HEK293 (cell line): ENCODE data around the gene PPIP5K2.

ENCODE experiments used
- CTCF ChIA-PET: fragments of 350-600 bp; formaldehyde crosslinking; extraction: SDS; loops from one replicate; lab custom pipeline; 2021; ENCODE audit warnings: antibody characterized with exemption; lab: Yijun Ruan, JAX
- POLR2A ChIA-PET: fragments of 300-600 bp; formaldehyde crosslinking; extraction: SDS; loops from one replicate; lab custom pipeline; 2020; ENCODE audit warnings: antibody characterized with exemption, inconsistent platforms; lab: Yijun Ruan, JAX
- H3K27ac ChIP-seq: fragments of 200-500 bp; sonication (Bioruptor generic); 2 replicates; pipeline ENCODE4 v1.5.1; 2014; ENCODE audit warnings: low read depth, low read length, control low read depth, inconsistent platforms; ENCODE audit errors: extremely low read depth
- H3K36me3 ChIP-seq, 2 experiments: fragments of 200-500 bp in 1 of 2; sonication (Bioruptor generic) in 1 of 2; 1 replicate in 1 of 2; 2 replicates in 1 of 2; pipeline ENCODE4 v1.5.1; 2014 to 2017; ENCODE audit warnings: inconsistent platforms in 2 of 2, low read length in 2 of 2; ENCODE audit not compliant: control insufficient read depth in 2 of 2, insufficient read depth in 1 of 2
- H3K4me1 ChIP-seq: fragments of 200-500 bp; sonication (Bioruptor generic); 2 replicates; pipeline ENCODE4 v1.5.1; 2014; ENCODE audit warnings: mild to moderate bottlenecking, low read length, inconsistent platforms; ENCODE audit not compliant: control insufficient read depth, insufficient read depth
- H3K4me3 ChIP-seq: 2 replicates; pipeline ENCODE4 v1.5.1; 2011; ENCODE audit warnings: low read depth, mild to moderate bottlenecking, control low read depth, low read length, moderate library complexity
- H3K9me3 ChIP-seq: fragments of 200-500 bp; sonication (Bioruptor generic); 2 replicates; pipeline ENCODE4 v1.5.1; 2014; ENCODE audit warnings: low read depth, low read length, inconsistent platforms; ENCODE audit not compliant: control insufficient read depth, insufficient read depth
- BCL11A ChIP-seq: fragments of 450-650 bp; formaldehyde crosslinking; IDR thresholded peaks from 2 replicates; pipeline ENCODE4 v1.5.1; 2016; ENCODE audit warnings: low read depth, missing biosample characterization, missing genetic modification characterization
- GFI1B ChIP-seq: fragments of 450-650 bp; formaldehyde crosslinking; IDR thresholded peaks from 2 replicates; pipeline ENCODE4 v1.5.1; 2016; ENCODE audit warnings: missing biosample characterization, missing genetic modification characterization
- GLI2 ChIP-seq: fragments of 450-650 bp; formaldehyde crosslinking; IDR thresholded peaks from 2 replicates; pipeline ENCODE4; 2017; ENCODE audit warnings: missing biosample characterization, missing genetic modification characterization, low read depth, borderline replicate concordance
- KLF8 ChIP-seq: fragments of 450-650 bp; formaldehyde crosslinking; IDR thresholded peaks from 2 replicates; pipeline ENCODE4 v1.5.1; 2016; ENCODE audit warnings: missing biosample characterization, missing genetic modification characterization
- SALL2 ChIP-seq: fragments of 450-650 bp; formaldehyde crosslinking; IDR thresholded peaks from 2 replicates; pipeline ENCODE4 v1.5.0; 2017; ENCODE audit warnings: missing biosample characterization, mild to moderate bottlenecking, missing genetic modification characterization, borderline replicate concordance
- SCRT1 ChIP-seq: fragments of 450-650 bp; formaldehyde crosslinking; IDR thresholded peaks from 2 replicates; pipeline ENCODE4 v1.5.1; 2016; ENCODE audit warnings: missing biosample characterization, missing genetic modification characterization, borderline replicate concordance
- ZNF121 ChIP-seq: fragments of 450-650 bp; formaldehyde crosslinking; IDR thresholded peaks from 2 replicates; pipeline ENCODE4 v1.5.1; 2016; ENCODE audit warnings: missing biosample characterization, missing genetic modification characterization
- ZNF2 ChIP-seq: fragments of 450-650 bp; formaldehyde crosslinking; IDR thresholded peaks from 2 replicates; pipeline ENCODE4 v1.5.1; 2016; ENCODE audit warnings: missing biosample characterization, missing genetic modification characterization
- ZNF311 ChIP-seq: fragments of 450-650 bp; formaldehyde crosslinking; IDR thresholded peaks from 2 replicates; pipeline ENCODE4 v1.5.1; 2017; ENCODE audit warnings: missing biosample characterization, missing genetic modification characterization, borderline replicate concordance
- ZNF423 ChIP-seq: fragments of 450-650 bp; formaldehyde crosslinking; IDR thresholded peaks from 2 replicates; pipeline ENCODE4 v1.5.1; 2016; ENCODE audit warnings: missing biosample characterization, missing genetic modification characterization
- ZNF548 ChIP-seq: fragments of 450-650 bp; formaldehyde crosslinking; IDR thresholded peaks from 2 replicates; pipeline ENCODE4 v1.5.1; 2016; ENCODE audit warnings: missing biosample characterization, missing genetic modification characterization
- ZNF549 ChIP-seq: fragments of 450-650 bp; IDR thresholded peaks from 2 replicates; pipeline ENCODE4 v1.5.1; 2018; ENCODE audit warnings: missing biosample characterization, missing genetic modification characterization, mild to moderate bottlenecking, inconsistent platforms, moderate library complexity
- ZNF555 ChIP-seq: fragments of 450-650 bp; formaldehyde crosslinking; conservative IDR thresholded peaks from 2 replicates; pipeline ENCODE4 v1.5.1; 2017; ENCODE audit warnings: missing biosample characterization, mild to moderate bottlenecking, missing genetic modification characterization, inconsistent platforms
- ZNF768 ChIP-seq: fragments of 450-650 bp; formaldehyde crosslinking; IDR thresholded peaks from 2 replicates; pipeline ENCODE4 v1.5.1; 2018; ENCODE audit warnings: missing biosample characterization, mild to moderate bottlenecking, missing genetic modification characterization
- ZNF777 ChIP-seq: fragments of 450-650 bp; formaldehyde crosslinking; IDR thresholded peaks from 2 replicates; pipeline ENCODE4 v1.5.1; 2017; ENCODE audit warnings: missing biosample characterization, missing genetic modification characterization, borderline replicate concordance
- ZNF791 ChIP-seq: fragments of 450-650 bp; formaldehyde crosslinking; IDR thresholded peaks from 2 replicates; pipeline ENCODE4 v1.5.1; 2016; ENCODE audit warnings: missing biosample characterization, missing genetic modification characterization
- TF ChIP-seq, protein P1 (sequence below): fragments of 450-650 bp; IDR thresholded peaks from 2 replicates; pipeline ENCODE4 v1.5.1; 2018; ENCODE audit warnings: missing biosample characterization, missing genetic modification characterization
- TF ChIP-seq, protein P2 (sequence below): fragments of 450-650 bp; formaldehyde crosslinking; IDR thresholded peaks from 2 replicates; pipeline ENCODE4 v1.5.1; 2017; ENCODE audit warnings: missing biosample characterization, missing genetic modification characterization
- TF ChIP-seq, protein P3 (sequence below): fragments of 450-650 bp; formaldehyde crosslinking; IDR thresholded peaks from 2 replicates; pipeline ENCODE4 v1.5.1; 2017; ENCODE audit warnings: missing biosample characterization, missing genetic modification characterization
- TF ChIP-seq, protein P4 (sequence below): fragments of 450-650 bp; formaldehyde crosslinking; IDR thresholded peaks from 2 replicates; pipeline ENCODE4 v1.5.1; 2017; ENCODE audit warnings: missing biosample characterization, missing genetic modification characterization
- TF ChIP-seq, protein P5 (sequence below): fragments of 450-650 bp; IDR thresholded peaks from 2 replicates; pipeline ENCODE4 v1.5.1; 2018; ENCODE audit warnings: missing biosample characterization, mild to moderate bottlenecking, missing genetic modification characterization
- TF ChIP-seq, protein P6 (sequence below): fragments of 450-650 bp; formaldehyde crosslinking; IDR thresholded peaks from 2 replicates; pipeline ENCODE4; 2016; ENCODE audit warnings: missing biosample characterization, missing genetic modification characterization
- TF ChIP-seq, protein P7 (sequence below): fragments of 450-650 bp; formaldehyde crosslinking; IDR thresholded peaks from 2 replicates; pipeline ENCODE4 v1.5.1; 2017; ENCODE audit warnings: missing biosample characterization, missing genetic modification characterization
- TF ChIP-seq, protein P8 (sequence below): fragments of 450-650 bp; formaldehyde crosslinking; IDR thresholded peaks from 2 replicates; pipeline ENCODE4 v1.5.1; 2016; ENCODE audit warnings: missing biosample characterization, missing genetic modification characterization

PPIP5K2 gene

DNA sequence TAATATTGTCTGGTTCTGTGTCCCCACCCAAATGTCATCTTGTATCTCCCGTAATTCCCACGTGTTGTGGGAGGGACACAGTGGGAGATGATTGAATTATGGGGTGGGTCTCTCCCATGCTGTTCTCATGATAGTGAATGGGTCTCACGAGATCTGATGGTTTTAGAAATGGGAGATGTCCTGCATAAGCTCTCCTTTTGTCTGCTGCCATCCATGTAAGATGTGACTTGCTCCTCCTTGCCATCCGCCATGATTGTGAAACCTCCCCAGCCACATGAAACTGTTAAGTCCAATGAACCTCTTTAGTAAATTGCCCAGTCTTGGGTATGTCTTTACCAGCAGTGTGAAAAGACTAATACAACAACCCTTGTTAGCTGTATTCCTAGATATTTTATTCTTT lies 44.7 kb upstream of the PPIP5K2 start:
- TF ChIP-seq ZNF2 (no peak), ZNF768 (no peak), ZNF791 (tag by site-specific recombination) (no peak), ZNF121 (tag by site-specific recombination) (no peak), GLI2 (tag by site-specific recombination) (no peak), ZNF311 (tag by site-specific recombination) (no peak), SALL2 (tag by site-specific recombination) (no peak), ZNF423 (tag by site-specific recombination) (no peak), BCL11A (tag by site-specific recombination) (no peak), ZNF549 (no peak)
- TF ChIP-seq, protein P1, sequence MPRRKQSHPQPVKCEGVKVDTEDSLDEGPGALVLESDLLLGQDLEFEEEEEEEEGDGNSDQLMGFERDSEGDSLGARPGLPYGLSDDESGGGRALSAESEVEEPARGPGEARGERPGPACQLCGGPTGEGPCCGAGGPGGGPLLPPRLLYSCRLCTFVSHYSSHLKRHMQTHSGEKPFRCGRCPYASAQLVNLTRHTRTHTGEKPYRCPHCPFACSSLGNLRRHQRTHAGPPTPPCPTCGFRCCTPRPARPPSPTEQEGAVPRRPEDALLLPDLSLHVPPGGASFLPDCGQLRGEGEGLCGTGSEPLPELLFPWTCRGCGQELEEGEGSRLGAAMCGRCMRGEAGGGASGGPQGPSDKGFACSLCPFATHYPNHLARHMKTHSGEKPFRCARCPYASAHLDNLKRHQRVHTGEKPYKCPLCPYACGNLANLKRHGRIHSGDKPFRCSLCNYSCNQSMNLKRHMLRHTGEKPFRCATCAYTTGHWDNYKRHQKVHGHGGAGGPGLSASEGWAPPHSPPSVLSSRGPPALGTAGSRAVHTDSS (tag by site-specific recombination), result no peak
- TF ChIP-seq, protein P2, sequence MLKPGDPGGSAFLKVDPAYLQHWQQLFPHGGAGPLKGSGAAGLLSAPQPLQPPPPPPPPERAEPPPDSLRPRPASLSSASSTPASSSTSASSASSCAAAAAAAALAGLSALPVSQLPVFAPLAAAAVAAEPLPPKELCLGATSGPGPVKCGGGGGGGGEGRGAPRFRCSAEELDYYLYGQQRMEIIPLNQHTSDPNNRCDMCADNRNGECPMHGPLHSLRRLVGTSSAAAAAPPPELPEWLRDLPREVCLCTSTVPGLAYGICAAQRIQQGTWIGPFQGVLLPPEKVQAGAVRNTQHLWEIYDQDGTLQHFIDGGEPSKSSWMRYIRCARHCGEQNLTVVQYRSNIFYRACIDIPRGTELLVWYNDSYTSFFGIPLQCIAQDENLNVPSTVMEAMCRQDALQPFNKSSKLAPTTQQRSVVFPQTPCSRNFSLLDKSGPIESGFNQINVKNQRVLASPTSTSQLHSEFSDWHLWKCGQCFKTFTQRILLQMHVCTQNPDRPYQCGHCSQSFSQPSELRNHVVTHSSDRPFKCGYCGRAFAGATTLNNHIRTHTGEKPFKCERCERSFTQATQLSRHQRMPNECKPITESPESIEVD (tag by site-specific recombination), result no peak
- TF ChIP-seq, protein P3, sequence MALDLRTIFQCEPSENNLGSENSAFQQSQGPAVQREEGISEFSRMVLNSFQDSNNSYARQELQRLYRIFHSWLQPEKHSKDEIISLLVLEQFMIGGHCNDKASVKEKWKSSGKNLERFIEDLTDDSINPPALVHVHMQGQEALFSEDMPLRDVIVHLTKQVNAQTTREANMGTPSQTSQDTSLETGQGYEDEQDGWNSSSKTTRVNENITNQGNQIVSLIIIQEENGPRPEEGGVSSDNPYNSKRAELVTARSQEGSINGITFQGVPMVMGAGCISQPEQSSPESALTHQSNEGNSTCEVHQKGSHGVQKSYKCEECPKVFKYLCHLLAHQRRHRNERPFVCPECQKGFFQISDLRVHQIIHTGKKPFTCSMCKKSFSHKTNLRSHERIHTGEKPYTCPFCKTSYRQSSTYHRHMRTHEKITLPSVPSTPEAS (tag by site-specific recombination), result no peak
- TF ChIP-seq, protein P4, sequence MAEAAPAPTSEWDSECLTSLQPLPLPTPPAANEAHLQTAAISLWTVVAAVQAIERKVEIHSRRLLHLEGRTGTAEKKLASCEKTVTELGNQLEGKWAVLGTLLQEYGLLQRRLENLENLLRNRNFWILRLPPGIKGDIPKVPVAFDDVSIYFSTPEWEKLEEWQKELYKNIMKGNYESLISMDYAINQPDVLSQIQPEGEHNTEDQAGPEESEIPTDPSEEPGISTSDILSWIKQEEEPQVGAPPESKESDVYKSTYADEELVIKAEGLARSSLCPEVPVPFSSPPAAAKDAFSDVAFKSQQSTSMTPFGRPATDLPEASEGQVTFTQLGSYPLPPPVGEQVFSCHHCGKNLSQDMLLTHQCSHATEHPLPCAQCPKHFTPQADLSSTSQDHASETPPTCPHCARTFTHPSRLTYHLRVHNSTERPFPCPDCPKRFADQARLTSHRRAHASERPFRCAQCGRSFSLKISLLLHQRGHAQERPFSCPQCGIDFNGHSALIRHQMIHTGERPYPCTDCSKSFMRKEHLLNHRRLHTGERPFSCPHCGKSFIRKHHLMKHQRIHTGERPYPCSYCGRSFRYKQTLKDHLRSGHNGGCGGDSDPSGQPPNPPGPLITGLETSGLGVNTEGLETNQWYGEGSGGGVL (tag by site-specific recombination), result no peak
- TF ChIP-seq, protein P5, sequence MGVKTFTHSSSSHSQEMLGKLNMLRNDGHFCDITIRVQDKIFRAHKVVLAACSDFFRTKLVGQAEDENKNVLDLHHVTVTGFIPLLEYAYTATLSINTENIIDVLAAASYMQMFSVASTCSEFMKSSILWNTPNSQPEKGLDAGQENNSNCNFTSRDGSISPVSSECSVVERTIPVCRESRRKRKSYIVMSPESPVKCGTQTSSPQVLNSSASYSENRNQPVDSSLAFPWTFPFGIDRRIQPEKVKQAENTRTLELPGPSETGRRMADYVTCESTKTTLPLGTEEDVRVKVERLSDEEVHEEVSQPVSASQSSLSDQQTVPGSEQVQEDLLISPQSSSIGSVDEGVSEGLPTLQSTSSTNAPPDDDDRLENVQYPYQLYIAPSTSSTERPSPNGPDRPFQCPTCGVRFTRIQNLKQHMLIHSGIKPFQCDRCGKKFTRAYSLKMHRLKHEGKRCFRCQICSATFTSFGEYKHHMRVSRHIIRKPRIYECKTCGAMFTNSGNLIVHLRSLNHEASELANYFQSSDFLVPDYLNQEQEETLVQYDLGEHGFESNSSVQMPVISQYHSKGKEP, result no peak
- TF ChIP-seq, protein P6, sequence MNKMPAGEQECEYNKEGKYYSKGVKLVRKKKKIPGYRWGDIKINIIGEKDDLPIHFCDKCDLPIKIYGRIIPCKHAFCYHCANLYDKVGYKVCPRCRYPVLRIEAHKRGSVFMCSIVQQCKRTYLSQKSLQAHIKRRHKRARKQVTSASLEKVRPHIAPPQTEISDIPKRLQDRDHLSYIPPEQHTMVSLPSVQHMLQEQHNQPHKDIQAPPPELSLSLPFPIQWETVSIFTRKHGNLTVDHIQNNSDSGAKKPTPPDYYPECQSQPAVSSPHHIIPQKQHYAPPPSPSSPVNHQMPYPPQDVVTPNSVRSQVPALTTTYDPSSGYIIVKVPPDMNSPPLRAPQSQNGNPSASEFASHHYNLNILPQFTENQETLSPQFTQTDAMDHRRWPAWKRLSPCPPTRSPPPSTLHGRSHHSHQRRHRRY (tag by site-specific recombination), result no peak
- Histone ChIP-seq H3K9me3 (no peaks in the 10 kb centered on the region), H3K27ac (no peak overlapping the region), H3K4me3 (no peak overlapping the region), H3K4me1 (no peaks in the 10 kb centered on the region), H3K36me3 (no peaks in the 10 kb centered on the region)
- ChIA-PET CTCF (interaction anchor here (0.7 kb wide), 1 partner anchor 14 kb away, joined by 3 read pairs; no protein-coding TSS in a partner anchor), POLR2A (no interaction called here)

DNA sequence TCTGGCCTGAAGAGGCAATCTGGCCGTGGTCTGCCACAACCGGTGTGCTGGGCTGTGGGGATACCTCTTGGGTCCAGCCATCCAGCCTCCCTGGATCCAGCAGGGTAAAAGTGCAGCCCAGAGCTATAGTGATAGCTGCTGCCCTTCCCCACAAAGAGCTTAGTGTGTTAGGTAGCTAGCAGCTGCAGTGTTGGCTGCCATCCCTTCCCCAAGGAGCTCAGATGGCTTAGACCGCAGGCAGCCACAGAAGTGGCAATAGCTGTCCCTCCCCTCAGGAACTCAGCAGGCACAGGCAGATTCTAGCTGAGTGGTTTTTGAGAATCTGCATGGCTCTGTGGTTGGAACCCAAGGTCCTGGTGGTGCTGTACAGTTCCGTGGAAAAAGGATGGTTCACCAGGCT lies 40.3 kb upstream of the PPIP5K2 start:
- Histone ChIP-seq H3K4me1 (no peaks in the 10 kb centered on the region), H3K27ac (no peak overlapping the region), H3K36me3 (peaks cover 0 to 4% of the 10 kb centered on the region in 2 experiments; a peak in 1 of 3 replicates), H3K4me3 (no peak overlapping the region), H3K9me3 (no peaks in the 10 kb centered on the region)
- CTCF ChIA-PET, result no interaction called here
- POLR2A ChIA-PET, result no interaction called here
- TF ChIP-seq, protein P7, sequence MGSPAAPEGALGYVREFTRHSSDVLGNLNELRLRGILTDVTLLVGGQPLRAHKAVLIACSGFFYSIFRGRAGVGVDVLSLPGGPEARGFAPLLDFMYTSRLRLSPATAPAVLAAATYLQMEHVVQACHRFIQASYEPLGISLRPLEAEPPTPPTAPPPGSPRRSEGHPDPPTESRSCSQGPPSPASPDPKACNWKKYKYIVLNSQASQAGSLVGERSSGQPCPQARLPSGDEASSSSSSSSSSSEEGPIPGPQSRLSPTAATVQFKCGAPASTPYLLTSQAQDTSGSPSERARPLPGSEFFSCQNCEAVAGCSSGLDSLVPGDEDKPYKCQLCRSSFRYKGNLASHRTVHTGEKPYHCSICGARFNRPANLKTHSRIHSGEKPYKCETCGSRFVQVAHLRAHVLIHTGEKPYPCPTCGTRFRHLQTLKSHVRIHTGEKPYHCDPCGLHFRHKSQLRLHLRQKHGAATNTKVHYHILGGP (tag by site-specific recombination), result no peak
- TF ChIP-seq SCRT1, result no peak
- TF ChIP-seq, protein P8, sequence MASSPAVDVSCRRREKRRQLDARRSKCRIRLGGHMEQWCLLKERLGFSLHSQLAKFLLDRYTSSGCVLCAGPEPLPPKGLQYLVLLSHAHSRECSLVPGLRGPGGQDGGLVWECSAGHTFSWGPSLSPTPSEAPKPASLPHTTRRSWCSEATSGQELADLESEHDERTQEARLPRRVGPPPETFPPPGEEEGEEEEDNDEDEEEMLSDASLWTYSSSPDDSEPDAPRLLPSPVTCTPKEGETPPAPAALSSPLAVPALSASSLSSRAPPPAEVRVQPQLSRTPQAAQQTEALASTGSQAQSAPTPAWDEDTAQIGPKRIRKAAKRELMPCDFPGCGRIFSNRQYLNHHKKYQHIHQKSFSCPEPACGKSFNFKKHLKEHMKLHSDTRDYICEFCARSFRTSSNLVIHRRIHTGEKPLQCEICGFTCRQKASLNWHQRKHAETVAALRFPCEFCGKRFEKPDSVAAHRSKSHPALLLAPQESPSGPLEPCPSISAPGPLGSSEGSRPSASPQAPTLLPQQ, result no peak
- no peak for TF ChIP-seq ZNF555
- TF ChIP-seq GFI1B (tag by site-specific recombination), result no peak
- TF ChIP-seq KLF8 (tag by site-specific recombination), result no peak
- no peak for TF ChIP-seq ZNF777 (tag by site-specific recombination)
- TF ChIP-seq ZNF548 (tag by site-specific recombination), result no peak
